ENCODE results near the gene KLHL35. TPM values are rescaled to one million over a fixed set of nuclear protein-coding genes. Genes with fewer than 3 reads are reported as not detected.
A peak's percentile ranks its signal among the peaks of the same experiment; 100 is the strongest.

The KLHL35 gene
- total and polyA plus RNA-seq, 2 of the 4 experiments (the other 2 are of a cell fraction): 1.6 to 3.3 TPM

DNA sequence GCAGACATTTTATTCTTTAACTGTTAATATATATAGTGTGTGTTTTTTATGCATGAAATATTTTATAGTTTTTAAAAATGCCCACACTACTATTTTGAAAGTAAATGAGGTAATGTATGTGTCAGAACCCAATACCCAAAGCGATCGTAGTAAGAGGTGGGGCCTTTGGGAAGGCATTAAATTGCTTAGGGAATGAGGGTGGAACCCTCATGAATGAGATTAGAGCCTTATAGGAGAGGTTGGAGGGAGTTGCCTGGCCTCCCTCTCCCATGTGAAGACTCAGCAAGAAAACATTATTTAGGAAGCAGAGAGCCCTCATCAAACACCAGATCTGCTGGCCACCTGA, 11.1 kb downstream of the KLHL35 start:
- DNase-seq (no peak), ATAC-seq (ENCODE audit: low read depth) (no peak)
- H2BK5ac ChIP-seq (ENCODE audit: low read depth, low read length, poor library complexity, severe bottlenecking): no peak overlapping the region

More for the DNA sequence above, 11.1 kb downstream of the KLHL35 start:
- H3K4me1 ChIP-seq (ENCODE audit: control insufficient read depth, insufficient read depth, low read length): peaks cover 27% of the 10 kb centered on the region
- no peaks in the 10 kb centered on the region for H3K9me3 ChIP-seq (ENCODE audit: control insufficient read depth, insufficient read depth, low read length)
- H2BK15ac ChIP-seq (ENCODE audit: low read depth, low read length): no peak overlapping the region
- no peak overlapping the region for H2AK9ac ChIP-seq (replicated peaks; ENCODE audit: low read depth, low read length, poor library complexity)
- H2BK20ac ChIP-seq (ENCODE audit: low read depth, low read length): no peak overlapping the region
- in situ Hi-C loops (cut with MboI; ENCODE audit: low sequenced_read_pairs): no loop called here
- 0 out of 2 replicates have a peak overlapping the region, but pooled peaks have one; percentile 7 for H3K4me2 ChIP-seq (ENCODE audit: low read depth, low read length)
- 0 out of 2 replicates have a peak overlapping the region, but pooled peaks have one; percentile 27 for H4K5ac ChIP-seq (ENCODE audit: low read depth, low read length)
- H3K9me1 ChIP-seq (ENCODE audit: insufficient read depth, low read length): peaks cover 29% of the 10 kb centered on the region
- H3K79me1 ChIP-seq (ENCODE audit: low read depth in 1 of 2, low read length in 2 of 2): peaks cover 14 to 27% of the 10 kb centered on the region in 2 experiments
- H3K23ac ChIP-seq (ENCODE audit: low read depth, low read length): no peak overlapping the region
- H2AK5ac ChIP-seq (ENCODE audit: low read depth, low read length): no peak overlapping the region
- POLR2A ChIA-PET (ENCODE audit: unreplicated experiment): no interaction called here
- WGBS, 2 experiments (ENCODE audit: extremely low coverage in 2 of 2, insufficient read length in 1 of 2): no CpG with 5 or more reads among the region's 2 CpGs
- intact Hi-C loops (cut with micrococcal nuclease): no loop called here
- H4K91ac ChIP-seq (ENCODE audit: insufficient read depth, low read depth, low read length): no peak overlapping the region
- CTCF ChIA-PET: no interaction called here
- no peaks in the 10 kb centered on the region for H3K27me3 ChIP-seq (ENCODE audit: control insufficient read depth, insufficient read depth, low read length)
- no peak overlapping the region for H3K18ac ChIP-seq (ENCODE audit: low read depth, low read length)
- H2AFZ ChIP-seq (replicated peaks; ENCODE audit: low read length, poor library complexity): no peak overlapping the region
- no peak for TF ChIP-seq MXI1 (IDR thresholded peaks at IDR 0.05; ENCODE audit: borderline replicate concordance, low read depth, low read length)
- TF ChIP-seq, protein P1, sequence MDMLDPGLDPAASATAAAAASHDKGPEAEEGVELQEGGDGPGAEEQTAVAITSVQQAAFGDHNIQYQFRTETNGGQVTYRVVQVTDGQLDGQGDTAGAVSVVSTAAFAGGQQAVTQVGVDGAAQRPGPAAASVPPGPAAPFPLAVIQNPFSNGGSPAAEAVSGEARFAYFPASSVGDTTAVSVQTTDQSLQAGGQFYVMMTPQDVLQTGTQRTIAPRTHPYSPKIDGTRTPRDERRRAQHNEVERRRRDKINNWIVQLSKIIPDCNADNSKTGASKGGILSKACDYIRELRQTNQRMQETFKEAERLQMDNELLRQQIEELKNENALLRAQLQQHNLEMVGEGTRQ (IDR thresholded peaks at IDR 0.05; ENCODE audit: low read depth, low read length): no peak
- no peak for TF ChIP-seq SMC3 (IDR thresholded peaks at IDR 0.05; ENCODE audit: low read depth, low read length)
- TF ChIP-seq MAFK (IDR thresholded peaks at IDR 0.05; ENCODE audit: low read depth, low read length): no peak
- TF ChIP-seq, protein P2, sequence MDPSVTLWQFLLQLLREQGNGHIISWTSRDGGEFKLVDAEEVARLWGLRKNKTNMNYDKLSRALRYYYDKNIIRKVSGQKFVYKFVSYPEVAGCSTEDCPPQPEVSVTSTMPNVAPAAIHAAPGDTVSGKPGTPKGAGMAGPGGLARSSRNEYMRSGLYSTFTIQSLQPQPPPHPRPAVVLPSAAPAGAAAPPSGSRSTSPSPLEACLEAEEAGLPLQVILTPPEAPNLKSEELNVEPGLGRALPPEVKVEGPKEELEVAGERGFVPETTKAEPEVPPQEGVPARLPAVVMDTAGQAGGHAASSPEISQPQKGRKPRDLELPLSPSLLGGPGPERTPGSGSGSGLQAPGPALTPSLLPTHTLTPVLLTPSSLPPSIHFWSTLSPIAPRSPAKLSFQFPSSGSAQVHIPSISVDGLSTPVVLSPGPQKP (IDR thresholded peaks at IDR 0.05; ENCODE audit: borderline replicate concordance, low read depth, low read length): no peak
- TF ChIP-seq, protein P3, sequence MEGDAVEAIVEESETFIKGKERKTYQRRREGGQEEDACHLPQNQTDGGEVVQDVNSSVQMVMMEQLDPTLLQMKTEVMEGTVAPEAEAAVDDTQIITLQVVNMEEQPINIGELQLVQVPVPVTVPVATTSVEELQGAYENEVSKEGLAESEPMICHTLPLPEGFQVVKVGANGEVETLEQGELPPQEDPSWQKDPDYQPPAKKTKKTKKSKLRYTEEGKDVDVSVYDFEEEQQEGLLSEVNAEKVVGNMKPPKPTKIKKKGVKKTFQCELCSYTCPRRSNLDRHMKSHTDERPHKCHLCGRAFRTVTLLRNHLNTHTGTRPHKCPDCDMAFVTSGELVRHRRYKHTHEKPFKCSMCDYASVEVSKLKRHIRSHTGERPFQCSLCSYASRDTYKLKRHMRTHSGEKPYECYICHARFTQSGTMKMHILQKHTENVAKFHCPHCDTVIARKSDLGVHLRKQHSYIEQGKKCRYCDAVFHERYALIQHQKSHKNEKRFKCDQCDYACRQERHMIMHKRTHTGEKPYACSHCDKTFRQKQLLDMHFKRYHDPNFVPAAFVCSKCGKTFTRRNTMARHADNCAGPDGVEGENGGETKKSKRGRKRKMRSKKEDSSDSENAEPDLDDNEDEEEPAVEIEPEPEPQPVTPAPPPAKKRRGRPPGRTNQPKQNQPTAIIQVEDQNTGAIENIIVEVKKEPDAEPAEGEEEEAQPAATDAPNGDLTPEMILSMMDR (conservative IDR thresholded peaks at IDR 0.05; ENCODE audit: low read depth, low read length): no peak
- TF ChIP-seq RAD21 (IDR thresholded peaks at IDR 0.05; ENCODE audit: low read length): no peak
- H3K14ac ChIP-seq (replicated peaks; ENCODE audit: low read depth, low read length): no peak overlapping the region
- BruUV-seq (replicated peaks): no TSS peak
- H3K27ac ChIP-seq (ENCODE audit: insufficient read depth, low read length): no peak overlapping the region
- H3K4ac ChIP-seq (ENCODE audit: low read depth, low read length): 0 out of 2 replicates have a peak overlapping the region, but pooled peaks have one; percentile 33
- H4K20me1 ChIP-seq (ENCODE audit: insufficient read depth, low read length): no peaks in the 10 kb centered on the region
- H3K4me3 ChIP-seq (ENCODE audit: insufficient read depth, low read depth, low read length): no peak overlapping the region
- no peak overlapping the region; a peak in 1 of 4 replicates for H4K8ac ChIP-seq (ENCODE audit: low read depth in 2 of 2, low read length in 2 of 2)
- H3K56ac ChIP-seq (ENCODE audit: extremely low read depth, insufficient read depth, low read length): no peak overlapping the region
- dilution Hi-C loops (cut with HindIII; ENCODE audit: low sequenced_read_pairs, unreplicated experiment): no loop called here
- no peak overlapping the region for H3K9ac ChIP-seq (ENCODE audit: low read depth, low read length)
- no peak overlapping the region; the same call in 1 of the 2 replicates for H2BK120ac ChIP-seq (ENCODE audit: low read depth, low read length)
- peaks cover 17% of the 10 kb centered on the region for H3K36me3 ChIP-seq (ENCODE audit: control insufficient read depth, insufficient read depth, low read length)

All from IMR-90 (cell line).